SK-N-MC (cell line): ENCODE results near the gene ITPR3.

Source experiments
- EZH2 ChIP-seq: fragments of 200-600 bp; sonication (generic); IDR thresholded peaks from one replicate; pipeline ENCODE4 v1.6.1; 2017; ENCODE audit warnings: antibody characterized with exemption
- FOXP2 ChIP-seq: optimal IDR thresholded peaks from 2 replicates; pipeline ENCODE3; 2011; ENCODE audit warnings: mild to moderate bottlenecking, moderate library complexity; ENCODE audit not compliant: insufficient read depth; ENCODE audit errors: extremely low read length, control extremely low read depth
- POLR2AphosphoS5 ChIP-seq: IDR thresholded peaks from 2 replicates; pipeline ENCODE4 v1.6.1; 2012; ENCODE audit warnings: mild to moderate bottlenecking, low read depth, low read length, borderline replicate concordance

- TF ChIP-seq POLR2AphosphoS5 (no peak), EZH2 (no peak), FOXP2 (no peak)
Observed at GRCh38 chr6:33689148-33689494, 68.0 kb downstream of the ITPR3 start.
